ENCODE data around the gene RAB6D.
"Not testable (repeated sequence)": the region's sequence is repeated elsewhere in the genome, so short reads cannot be mapped to it uniquely, and the experiment has no call there.

DNA sequence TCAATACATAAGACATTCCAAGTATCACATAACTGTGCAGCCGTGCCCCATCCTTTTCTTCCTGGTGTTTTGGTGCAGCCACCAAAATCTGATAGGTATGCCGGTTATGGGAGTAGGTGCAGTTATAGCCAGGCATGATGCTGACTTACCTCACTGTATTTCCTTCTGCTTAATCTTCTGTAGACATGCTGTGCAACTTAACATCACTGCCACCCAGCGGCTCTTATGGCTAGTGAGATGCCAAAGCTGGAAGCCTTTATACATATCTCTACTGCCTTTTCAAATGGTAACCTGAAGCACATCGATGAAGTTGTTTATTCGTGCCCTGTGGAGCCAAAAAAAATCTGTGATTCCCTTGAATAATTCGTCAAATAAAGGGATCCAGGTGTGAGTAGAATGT is 28.6 kb downstream of the RAB6D start:
- not testable (repeated sequence) for TF ChIP-seq ZNF416 (CRISPR knock-in tag; IDR thresholded peaks at IDR 0.05); CTCF (IDR thresholded peaks at IDR 0.05); E2F5 (CRISPR knock-in tag; IDR thresholded peaks at IDR 0.05); GABPB1 (CRISPR knock-in tag; IDR thresholded peaks at IDR 0.05); ZNF263 (CRISPR knock-in tag; IDR thresholded peaks at IDR 0.05; ENCODE audit: low read depth)
